ENCODE data around the gene FBXW8.

Gene FBXW8, protein sequence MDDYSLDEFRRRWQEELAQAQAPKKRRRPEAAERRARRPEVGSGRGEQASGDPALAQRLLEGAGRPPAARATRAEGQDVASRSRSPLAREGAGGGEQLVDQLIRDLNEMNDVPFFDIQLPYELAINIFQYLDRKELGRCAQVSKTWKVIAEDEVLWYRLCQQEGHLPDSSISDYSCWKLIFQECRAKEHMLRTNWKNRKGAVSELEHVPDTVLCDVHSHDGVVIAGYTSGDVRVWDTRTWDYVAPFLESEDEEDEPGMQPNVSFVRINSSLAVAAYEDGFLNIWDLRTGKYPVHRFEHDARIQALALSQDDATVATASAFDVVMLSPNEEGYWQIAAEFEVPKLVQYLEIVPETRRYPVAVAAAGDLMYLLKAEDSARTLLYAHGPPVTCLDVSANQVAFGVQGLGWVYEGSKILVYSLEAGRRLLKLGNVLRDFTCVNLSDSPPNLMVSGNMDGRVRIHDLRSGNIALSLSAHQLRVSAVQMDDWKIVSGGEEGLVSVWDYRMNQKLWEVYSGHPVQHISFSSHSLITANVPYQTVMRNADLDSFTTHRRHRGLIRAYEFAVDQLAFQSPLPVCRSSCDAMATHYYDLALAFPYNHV

DNA sequence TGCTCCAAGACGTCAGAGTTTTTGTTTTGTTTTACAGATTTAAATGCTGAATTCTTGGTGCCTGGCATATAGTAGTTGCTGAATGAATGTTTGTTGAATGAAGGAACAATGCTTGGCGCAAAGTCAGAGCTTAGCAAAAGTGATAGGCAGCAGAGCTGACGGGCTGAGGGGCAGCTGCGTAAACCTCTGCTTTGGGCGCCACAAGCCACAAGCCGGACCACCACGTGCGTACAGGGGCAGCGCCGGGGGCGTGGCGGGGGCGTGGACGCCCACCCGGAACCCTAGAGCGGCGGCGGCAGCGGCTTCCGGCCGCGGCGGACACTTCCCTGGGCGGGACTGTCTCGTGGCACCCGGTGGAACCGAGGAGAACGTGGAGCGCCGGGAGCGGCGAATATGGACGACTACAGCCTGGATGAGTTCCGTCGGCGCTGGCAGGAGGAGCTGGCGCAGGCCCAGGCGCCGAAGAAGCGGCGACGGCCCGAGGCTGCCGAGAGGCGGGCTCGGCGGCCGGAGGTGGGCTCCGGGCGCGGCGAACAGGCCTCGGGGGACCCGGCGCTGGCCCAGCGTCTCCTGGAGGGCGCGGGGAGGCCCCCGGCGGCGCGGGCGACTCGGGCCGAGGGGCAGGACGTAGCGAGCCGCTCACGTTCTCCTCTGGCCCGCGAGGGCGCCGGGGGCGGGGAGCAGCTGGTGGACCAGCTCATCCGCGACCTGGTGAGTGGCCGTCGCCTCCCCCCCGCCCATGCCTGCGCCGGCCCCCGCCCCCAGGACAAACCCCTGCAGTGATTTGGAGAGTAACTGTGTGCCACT lies at the start of gene FBXW8:
Gene FBXW8 (plus strand): TSS at position 306 of the 807 bp plus-strand sequence. CDS start 88 bp downstream, at position 394.
- H3K27me3 Mint-ChIP-seq = no peaks in the 10 kb centered on the region
- H3K9me3 Mint-ChIP-seq = no peaks in the 10 kb centered on the region
- peaks cover 10 to 39% of the 10 kb centered on the region in 2 donors for H3K4me1 Mint-ChIP-seq
- ATAC-seq (replicated peaks) (peak; percentile 95 to 96), DNase-seq (peak; percentile 76)
- H3K36me3 Mint-ChIP-seq = peaks cover 8 to 23% of the 10 kb centered on the region in 2 donors
- peak within 1 kb of the TSS; percentile 84 to 87 for H3K4me3 Mint-ChIP-seq
- peak within 1 kb of the TSS; percentile 91 for H3K27ac Mint-ChIP-seq

DNA sequence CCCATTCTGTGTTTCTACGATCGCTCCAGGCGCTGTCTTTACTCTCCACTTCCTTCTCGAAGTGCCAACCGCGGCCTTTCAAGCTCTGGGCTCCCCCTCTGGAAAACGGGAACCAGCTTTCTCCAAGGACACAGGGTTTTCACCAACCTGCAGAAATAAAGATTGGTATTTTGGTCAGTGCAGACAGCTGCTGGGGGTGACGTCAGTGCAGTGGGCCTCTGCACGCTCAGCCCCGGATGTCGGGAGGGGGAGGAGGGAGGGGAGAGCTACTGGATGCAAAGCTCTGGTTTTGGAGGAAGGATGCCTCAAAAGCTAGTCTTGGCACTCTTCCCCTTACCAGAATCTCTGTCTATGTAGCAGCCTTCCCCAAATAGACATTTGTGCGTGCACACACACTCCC lies 49.4 kb upstream of the FBXW8 start:
- peak overlapping the region; percentile 91 for H3K27ac Mint-ChIP-seq
- peak overlapping the region; percentile 37 to 49 for H3K4me3 Mint-ChIP-seq
- H3K36me3 Mint-ChIP-seq = peaks cover 0 to 3% of the 10 kb centered on the region in 2 donors
- peaks cover 0 to 5% of the 10 kb centered on the region in 2 donors for H3K9me3 Mint-ChIP-seq
- ATAC-seq (replicated peaks) (peak; percentile 83 to 84), DNase-seq (peak; percentile 73)
- H3K4me1 Mint-ChIP-seq = peaks cover 38 to 65% of the 10 kb centered on the region in 2 donors
- no peaks in the 10 kb centered on the region for H3K27me3 Mint-ChIP-seq

DNA sequence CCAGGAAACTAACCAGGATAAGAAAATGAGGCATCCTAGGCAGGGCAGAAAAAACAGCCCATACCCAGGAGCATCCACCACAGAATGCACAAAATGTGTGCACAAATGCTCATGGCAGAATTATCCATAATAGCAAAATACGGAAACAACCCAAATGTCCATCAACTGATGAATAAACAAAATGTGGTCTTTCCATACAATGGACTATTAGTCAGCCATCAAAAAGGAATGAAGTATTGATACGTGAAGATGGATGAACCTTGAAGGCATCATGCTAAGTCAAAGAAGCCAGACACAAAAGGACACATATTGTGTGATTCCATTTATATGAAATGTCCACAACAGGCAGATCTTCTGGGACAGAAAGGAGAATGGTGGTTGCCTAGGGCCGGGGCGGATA lies 48.6 kb upstream of the FBXW8 start:
- DNase-seq (no peak), ATAC-seq (replicated peaks) (no peak)
- Mint-ChIP-seq H3K4me1 (peaks cover 33 to 61% of the 10 kb centered on the region in 2 donors), H3K4me3 (peak overlapping the region in 1 of 2 donors; percentile 44), H3K36me3 (peaks cover 0 to 3% of the 10 kb centered on the region in 2 donors), H3K27ac (peak overlapping the region; percentile 91), H3K9me3 (peaks cover 0 to 5% of the 10 kb centered on the region in 2 donors), H3K27me3 (no peaks in the 10 kb centered on the region)

DNA sequence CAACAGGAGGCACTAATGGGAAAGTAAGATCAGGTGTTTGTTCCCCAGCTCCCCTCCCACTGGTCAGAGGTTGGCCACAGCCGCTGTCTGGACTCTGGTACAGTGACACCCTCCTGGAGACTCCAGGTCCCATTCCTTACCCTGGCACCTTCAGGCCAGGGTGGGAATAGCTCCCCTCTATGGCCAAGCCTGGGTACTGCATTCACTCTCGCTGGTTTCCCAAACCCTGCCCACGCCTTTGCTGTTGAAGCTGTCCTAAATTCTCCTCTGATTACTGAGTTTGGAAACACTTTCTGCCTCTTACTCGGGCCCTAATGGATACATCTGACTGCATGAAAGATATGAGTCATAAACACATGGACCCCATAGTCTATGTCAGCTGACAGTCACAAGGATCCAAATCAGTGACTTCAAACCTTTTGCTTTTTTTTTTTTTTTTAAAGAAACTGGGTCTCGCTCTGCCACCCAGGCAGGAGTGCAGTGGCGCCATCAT lies 47.4 kb upstream of the FBXW8 start:
- Mint-ChIP-seq H3K4me1 (peaks cover 23 to 49% of the 10 kb centered on the region in 2 donors), H3K27me3 (no peaks in the 10 kb centered on the region), H3K36me3 (peaks cover 0 to 3% of the 10 kb centered on the region in 2 donors), H3K9me3 (peaks cover 0 to 5% of the 10 kb centered on the region in 2 donors), H3K27ac (peak overlapping the region; percentile 51), H3K4me3 (no peak overlapping the region)
- ATAC-seq (replicated peaks) = peak in 1 of 2 donors; percentile 35
- no peak for DNase-seq

DNA sequence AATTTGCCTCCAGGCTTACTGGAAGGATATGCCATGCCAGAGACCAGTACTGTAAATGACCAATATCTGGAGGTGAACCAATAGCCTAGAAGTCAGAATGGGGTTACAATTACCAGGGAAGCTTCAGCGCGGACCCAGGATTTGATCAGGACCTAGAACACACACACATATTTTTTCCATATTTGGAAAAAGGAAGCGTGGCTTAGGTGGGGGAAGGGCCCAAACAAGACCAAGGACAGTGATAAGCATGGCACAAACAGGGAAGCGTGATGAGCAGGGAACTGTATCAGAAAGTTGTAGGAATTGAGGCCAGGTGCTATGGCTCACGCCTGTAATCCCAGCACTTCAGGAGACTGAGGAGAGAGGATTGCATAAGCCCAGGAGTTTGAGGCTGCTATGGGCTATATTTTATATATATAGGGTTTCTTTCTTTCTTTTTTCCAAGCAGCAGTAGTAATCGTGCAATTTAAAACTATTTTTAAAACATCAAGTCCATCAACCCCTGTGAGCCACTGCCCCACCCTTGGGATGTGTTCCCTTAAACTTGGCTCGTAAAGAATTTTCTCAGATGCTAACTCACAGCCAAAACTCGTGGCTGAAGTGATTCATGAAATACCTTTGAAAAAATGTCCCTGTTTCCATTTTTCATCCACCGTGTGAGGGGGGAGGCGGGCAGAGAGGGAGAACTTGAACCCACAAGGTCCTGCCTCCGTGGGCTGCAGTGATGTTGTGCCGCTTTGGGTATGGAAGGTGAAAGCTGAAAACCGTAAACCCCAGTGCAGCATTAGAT lies 46.2 kb upstream of the FBXW8 start:
- H3K27ac Mint-ChIP-seq = peak overlapping the region; percentile 53
- H3K4me1 Mint-ChIP-seq = peaks cover 22 to 42% of the 10 kb centered on the region in 2 donors
- no peak for ATAC-seq (replicated peaks)
- no peak for DNase-seq
- H3K27me3 Mint-ChIP-seq = no peaks in the 10 kb centered on the region
- no peak overlapping the region for H3K4me3 Mint-ChIP-seq
- peaks cover 0 to 5% of the 10 kb centered on the region in 2 donors for H3K9me3 Mint-ChIP-seq
- H3K36me3 Mint-ChIP-seq = peaks cover 0 to 3% of the 10 kb centered on the region in 2 donors

DNA sequence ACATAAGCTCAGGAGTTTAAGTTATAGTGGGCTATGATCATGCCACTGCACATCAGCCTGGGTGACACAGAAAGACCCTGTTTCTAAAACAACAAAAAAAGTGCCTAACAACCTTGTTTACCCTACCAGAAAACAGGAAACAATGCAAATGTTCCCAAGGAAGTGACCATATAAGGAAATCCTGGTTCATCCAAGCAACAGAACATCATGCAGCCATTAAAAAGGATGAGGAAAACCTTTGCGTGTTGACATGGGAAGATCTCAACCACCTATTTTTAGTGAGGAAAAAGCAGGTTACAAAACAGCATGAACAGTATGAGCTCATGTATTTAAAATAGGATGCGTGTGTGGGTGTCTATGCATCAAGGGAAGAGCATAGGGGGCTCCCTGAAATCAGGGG lies 43.2 kb upstream of the FBXW8 start:
- Mint-ChIP-seq H3K36me3 (no peaks in the 10 kb centered on the region), H3K27ac (no peak overlapping the region), H3K4me3 (no peak overlapping the region), H3K27me3 (no peaks in the 10 kb centered on the region), H3K4me1 (peaks cover 2 to 17% of the 10 kb centered on the region in 2 donors), H3K9me3 (no peaks in the 10 kb centered on the region)
- no peak for DNase-seq
- ATAC-seq (replicated peaks) = no peak

DNA sequence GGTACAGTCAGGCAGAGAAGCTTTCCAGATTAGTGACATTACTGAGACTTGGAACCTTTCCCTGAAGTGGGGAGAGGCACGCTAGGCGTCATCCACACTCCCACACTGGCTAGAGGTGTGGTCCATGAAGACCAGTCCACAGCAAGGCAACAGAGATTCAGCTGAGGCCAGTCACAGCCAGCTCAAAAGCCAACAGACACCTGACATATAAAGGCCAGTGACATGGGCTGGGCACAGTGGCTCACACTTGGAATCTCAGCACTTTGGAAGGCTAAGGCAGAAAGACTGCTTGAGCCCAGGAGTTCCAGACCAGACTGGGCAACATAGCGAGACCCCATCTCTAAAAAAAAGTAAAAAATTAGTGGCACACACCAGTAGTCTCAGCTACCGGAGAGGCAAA lies 40.4 kb upstream of the FBXW8 start:
- Mint-ChIP-seq H3K9me3 (peaks cover 3 to 6% of the 10 kb centered on the region in 2 donors), H3K4me1 (no peaks in the 10 kb centered on the region), H3K27ac (no peak overlapping the region), H3K36me3 (peaks cover 0 to 2% of the 10 kb centered on the region in 2 donors), H3K27me3 (no peaks in the 10 kb centered on the region), H3K4me3 (no peak overlapping the region)
- ATAC-seq (replicated peaks) (no peak), DNase-seq (no peak)

DNA sequence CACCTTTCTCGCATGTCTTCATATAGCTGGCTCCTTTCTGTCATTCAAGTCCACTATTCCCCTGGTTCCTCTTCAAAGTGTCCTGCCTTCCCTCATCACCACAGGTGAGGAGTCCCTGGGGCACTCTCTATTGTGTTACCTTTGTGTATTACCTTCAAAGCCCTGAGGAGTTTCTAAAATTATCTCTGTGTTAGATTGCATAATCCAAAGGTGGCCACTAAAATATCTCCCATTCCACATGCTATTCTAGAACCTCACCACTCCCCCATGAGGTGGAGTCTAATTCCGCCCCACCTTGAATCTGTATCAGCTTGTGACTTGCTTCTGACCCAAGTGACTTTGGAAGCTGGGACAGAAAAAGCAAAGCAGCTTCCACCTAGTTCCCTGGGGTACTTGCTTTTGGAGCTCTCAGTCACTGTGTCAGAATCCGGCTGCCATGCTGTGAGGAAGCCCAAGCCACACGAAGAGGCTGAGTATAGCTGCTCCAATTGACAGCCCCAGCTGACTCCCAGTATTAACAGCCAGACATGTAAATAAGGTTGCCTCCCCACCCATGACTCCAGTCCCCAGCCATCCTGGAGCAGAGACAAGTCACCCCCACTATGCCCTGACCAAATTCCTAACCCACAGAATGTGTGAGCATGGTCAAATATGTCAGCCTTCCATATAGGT lies 36.3 kb upstream of the FBXW8 start:
- ATAC-seq (replicated peaks) = no peak
- no peak for DNase-seq
- Mint-ChIP-seq H3K4me1 (peaks cover 8 to 14% of the 10 kb centered on the region in 2 donors), H3K36me3 (peaks cover 0 to 4% of the 10 kb centered on the region in 2 donors), H3K4me3 (no peak overlapping the region), H3K27me3 (peaks cover 13 to 16% of the 10 kb centered on the region in 2 donors), H3K9me3 (peaks cover 3 to 6% of the 10 kb centered on the region in 2 donors), H3K27ac (no peak overlapping the region)

DNA sequence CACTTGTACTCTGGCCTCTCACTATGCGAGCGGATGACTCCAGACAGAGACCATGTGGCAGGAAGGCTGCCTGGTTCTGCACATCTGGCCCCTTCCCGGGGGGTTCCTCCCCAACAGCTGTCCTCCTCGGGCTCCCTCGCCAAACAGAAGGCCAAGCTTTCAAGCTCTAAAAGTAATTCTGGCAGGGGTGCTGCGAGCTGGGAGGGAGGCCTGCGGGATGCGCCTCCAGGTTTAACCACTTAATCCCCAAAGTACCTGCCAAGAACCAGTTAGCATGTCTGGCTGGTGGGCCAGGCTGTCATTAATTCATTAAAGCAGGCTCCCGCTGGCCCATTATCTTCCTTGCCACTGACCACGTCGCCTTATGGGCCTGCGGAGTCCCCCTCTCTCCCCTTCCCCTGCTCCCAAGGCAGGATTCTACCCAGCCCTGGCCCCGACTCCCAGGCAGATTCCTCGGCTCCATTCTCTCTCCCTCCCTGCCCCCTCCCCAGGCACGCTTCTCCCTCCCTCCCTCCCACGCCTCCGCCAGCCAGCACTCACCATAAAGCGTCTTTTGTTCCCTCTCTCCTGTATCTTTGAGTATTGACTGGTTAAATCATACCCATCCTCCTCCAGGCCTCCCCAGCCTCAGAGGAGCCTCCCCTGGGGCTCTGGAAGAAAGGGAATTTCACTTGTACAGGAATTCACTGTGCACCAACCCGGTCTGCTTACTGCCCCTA lies 34.4 kb upstream of the FBXW8 start:
- ATAC-seq (replicated peaks) = no peak
- peaks cover 18 to 28% of the 10 kb centered on the region in 2 donors for H3K4me1 Mint-ChIP-seq
- H3K36me3 Mint-ChIP-seq = peaks cover 0 to 4% of the 10 kb centered on the region in 2 donors
- no peak for DNase-seq
- no peak overlapping the region for H3K4me3 Mint-ChIP-seq
- H3K27ac Mint-ChIP-seq = no peak overlapping the region
- H3K9me3 Mint-ChIP-seq = peaks cover 3 to 6% of the 10 kb centered on the region in 2 donors
- peaks cover 25 to 30% of the 10 kb centered on the region in 2 donors for H3K27me3 Mint-ChIP-seq

DNA sequence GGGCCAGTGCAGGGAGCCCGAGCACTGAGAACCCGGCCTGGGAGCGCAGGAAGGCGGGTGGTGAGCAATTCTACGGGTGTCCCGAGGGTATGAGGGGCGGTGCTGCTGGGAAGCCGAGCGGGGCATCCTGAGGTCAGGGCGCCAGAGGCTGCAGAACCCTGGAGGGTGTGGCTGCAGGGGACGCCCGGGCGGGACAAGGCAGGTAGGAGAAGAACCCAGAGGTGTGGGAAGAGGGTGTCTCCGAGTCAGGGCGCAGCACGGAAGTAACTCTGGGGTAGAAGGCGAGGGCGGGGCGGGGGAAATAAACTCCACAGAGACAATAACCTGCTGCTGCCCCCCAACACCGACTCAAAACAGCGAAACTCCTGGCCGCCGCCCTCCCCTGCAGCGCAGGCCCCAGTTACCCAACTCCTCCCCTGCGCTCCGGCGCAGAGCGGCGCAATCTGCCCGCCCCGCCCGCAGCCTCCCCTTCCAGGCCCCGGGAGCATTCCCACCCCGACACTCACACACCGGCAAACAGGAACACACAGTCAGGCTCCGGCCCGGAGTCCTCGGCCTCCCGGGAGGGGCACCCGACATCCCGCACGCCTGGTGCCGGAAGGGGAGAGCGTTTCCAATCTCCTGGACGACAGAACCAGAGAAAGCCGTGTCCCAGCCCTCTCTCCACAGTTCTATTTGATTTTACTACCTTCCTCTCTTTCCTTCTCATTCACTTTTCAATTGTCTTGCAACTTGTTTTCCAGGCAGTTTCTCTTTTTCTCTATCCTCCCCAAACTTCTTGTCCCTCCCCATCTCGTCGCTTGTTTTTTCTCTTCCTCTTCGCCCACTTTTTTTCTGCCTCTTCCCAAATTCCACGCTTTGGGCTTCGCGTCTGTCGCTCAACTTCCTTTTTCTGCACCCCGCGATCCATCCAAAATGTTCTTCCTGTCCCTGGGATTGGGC lies 31.9 kb upstream of the FBXW8 start:
- ATAC-seq (replicated peaks) (peak in 1 of 2 donors; percentile 7), DNase-seq (no peak)
- Mint-ChIP-seq H3K36me3 (peaks cover 0 to 4% of the 10 kb centered on the region in 2 donors), H3K27ac (peak overlapping the region; percentile 85), H3K4me1 (peaks cover 30 to 45% of the 10 kb centered on the region in 2 donors), H3K9me3 (peaks cover 3 to 6% of the 10 kb centered on the region in 2 donors), H3K4me3 (peak overlapping the region; percentile 85 to 89), H3K27me3 (peaks cover 41 to 55% of the 10 kb centered on the region in 2 donors)

DNA sequence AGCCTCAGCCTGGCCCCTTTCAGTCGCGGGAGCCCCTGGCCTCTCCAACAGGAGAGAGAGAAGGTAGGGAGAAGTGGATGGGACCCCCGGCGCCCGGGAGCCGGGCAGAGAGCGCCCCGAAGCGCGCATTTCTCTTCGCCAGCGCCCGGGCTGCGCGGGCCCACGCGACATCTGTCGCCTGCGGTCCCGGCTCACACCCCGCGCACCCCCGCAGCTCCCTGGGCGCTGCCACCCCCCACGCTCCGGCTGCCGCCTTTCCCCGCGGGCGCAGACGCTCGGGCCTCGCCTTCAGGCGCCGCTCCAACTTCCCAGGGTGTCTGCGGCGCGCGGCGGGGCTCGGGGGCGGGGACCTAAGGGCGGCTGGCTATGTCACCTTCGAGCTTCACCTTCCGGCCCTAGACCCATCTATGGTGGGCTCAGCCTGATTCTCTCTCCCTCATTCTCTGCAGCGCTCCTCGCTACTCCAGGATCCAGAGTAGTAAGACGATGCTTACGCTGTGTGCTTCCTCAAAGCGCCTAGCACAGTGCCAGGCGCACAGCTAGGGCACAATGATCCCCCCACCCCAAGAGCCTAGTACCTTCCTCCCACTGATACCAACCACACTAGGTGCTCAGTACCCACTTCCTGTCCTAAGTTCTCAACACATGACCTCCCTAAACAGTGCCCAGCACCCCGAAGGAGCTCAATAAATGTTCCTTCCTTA lies 31.1 kb upstream of the FBXW8 start:
- peak overlapping the region; percentile 85 to 89 for H3K4me3 Mint-ChIP-seq
- peaks cover 43 to 56% of the 10 kb centered on the region in 2 donors for H3K27me3 Mint-ChIP-seq
- peaks cover 1 to 2% of the 10 kb centered on the region in 2 donors for H3K9me3 Mint-ChIP-seq
- DNase-seq (no peak), ATAC-seq (replicated peaks) (peak; percentile 22 to 37)
- peaks cover 30 to 45% of the 10 kb centered on the region in 2 donors for H3K4me1 Mint-ChIP-seq
- peaks cover 0 to 4% of the 10 kb centered on the region in 2 donors for H3K36me3 Mint-ChIP-seq
- H3K27ac Mint-ChIP-seq = peak overlapping the region; percentile 85

All from stimulated activated naive B cell treated with anti-CD40 and anti-IgM and Interleukin-4, amounts not matched to agents 10 μg/mL and 1 μg/mL and 100 μg/mL, for 72 hours (primary cell).